ENCODE data around the gene LRMDA. TPM values are rescaled to one million over a fixed set of nuclear protein-coding genes. Genes with fewer than 3 reads are reported as not detected.

The LRMDA gene
- total and polyA plus RNA-seq, 10 of the 15 experiments (the other 5 are each of a cell fraction or from before 2014, with no cell fraction given) = 0.07 to 0.54 (median 0.29) TPM; not detected in 4

GRCh38 chr10:76356557-76356956 lies 925.1 kb downstream of the LRMDA start (continued):
- TF ChIP-seq IRF5 (IDR thresholded peaks at IDR 0.05; ENCODE audit: borderline replicate concordance) (no peak), CBX3 (IDR thresholded peaks at IDR 0.05; ENCODE audit: borderline replicate concordance, low read depth) (no peak)

- H3K9me3 ChIP-seq (replicated peaks; ENCODE audit: control insufficient read depth, insufficient read depth, low read length) = no peaks in the 10 kb centered on the region
- ChIA-PET SMC1A (ENCODE audit: uncharacterized antibody, unreplicated experiment) (no interaction called here), CTCF (no interaction called here), POLR2A (no interaction called here), RAD21 (ENCODE audit: unreplicated experiment) (no interaction called here)
- in situ Hi-C loops (cut with MboI) (no loop called here), intact Hi-C loops (cut with micrococcal nuclease; ENCODE audit: unreplicated experiment) (no loop called here)
- no peak overlapping the region for H3K27ac ChIP-seq (ENCODE audit: control insufficient read depth, insufficient read depth)
- H3K4me2 ChIP-seq (ENCODE audit: control insufficient read depth, insufficient read depth) = no peak overlapping the region
- H3K36me3 ChIP-seq (ENCODE audit: control insufficient read depth in 2 of 2, insufficient read depth in 2 of 2, low read length in 1 of 2) = no peaks in the 10 kb centered on the region
- no peak overlapping the region for H3K4me3 ChIP-seq
- no peak for ATAC-seq
- no peaks in the 10 kb centered on the region for H3K27me3 ChIP-seq (replicated peaks in 1 of 2; ENCODE audit: control insufficient read depth in 2 of 2, insufficient read depth in 2 of 2, low read length in 1 of 2)
- no peaks in the 10 kb centered on the region for H3K79me2 ChIP-seq (ENCODE audit: control insufficient read depth, insufficient read depth, low read length)
- H4K20me1 ChIP-seq (ENCODE audit: control insufficient read depth, insufficient read depth) = no peaks in the 10 kb centered on the region
- FAIRE-seq = no peak
- H3K9ac ChIP-seq (ENCODE audit: control insufficient read depth, insufficient read depth, low read length) = no peak overlapping the region
- BruUV-seq (replicated peaks) = no TSS peak
- DNase-seq (ENCODE audit: low read depth, low spot score) = no peak
- no peaks in the 10 kb centered on the region for H3K4me1 ChIP-seq (ENCODE audit: control insufficient read depth, insufficient read depth, low read length)
- no peak overlapping the region for H2AFZ ChIP-seq (ENCODE audit: control insufficient read depth, low read depth, low read length)
- 19% methylated on average over 8 of the region's 8 CpGs for WGBS (ENCODE audit: insufficient coverage, insufficient replicate concordance, low lambda C conversion rate, missing lambda C conversion rate)
- TF ChIP-seq ZBED1 (IDR thresholded peaks at IDR 0.05; ENCODE audit: borderline replicate concordance) = no peak
- no peak for TF ChIP-seq FOS (IDR thresholded peaks at IDR 0.05; ENCODE audit: borderline replicate concordance, extremely low read depth, insufficient read length)
- no peak for TF ChIP-seq CBX5 (IDR thresholded peaks at IDR 0.05; ENCODE audit: low read depth)
- no peak for TF ChIP-seq POLR2A (IDR thresholded peaks at IDR 0.05; ENCODE audit: low read depth, low read length)
- TF ChIP-seq PRDM15 (CRISPR knock-in tag; IDR thresholded peaks at IDR 0.05) = no peak
- TF ChIP-seq BCLAF1 (IDR thresholded peaks at IDR 0.05) = no peak
- TF ChIP-seq WRNIP1 (IDR thresholded peaks at IDR 0.05; ENCODE audit: borderline replicate concordance, low read depth, low read length) = no peak
- no peak for TF ChIP-seq PAX8 (IDR thresholded peaks at IDR 0.05)
- no peak for TF ChIP-seq SP1 (IDR thresholded peaks at IDR 0.05; ENCODE audit: low read depth, low read length)
- TF ChIP-seq NFIC (IDR thresholded peaks at IDR 0.05; ENCODE audit: low read depth, low read length) = no peak
- TF ChIP-seq E2F4 (IDR thresholded peaks at IDR 0.05; ENCODE audit: low read depth, low read length) = no peak
Measured at GRCh38 chr10:76357726-76358415, 926.4 kb downstream of the LRMDA start.

All from GM12878 (cell line).